Hematopoietic multipotent progenitor cell treated with erythropoietin and hydrocortisone succinate and interleukin-3 and kit ligand, for 15 days (in vitro differentiated cells): Measurements from ENCODE around the gene RAD51B.

ENCODE experiments used
- DNase-seq: peaks from one replicate; pipeline ENCODE4 v3.0.0-alpha.2; 2015; ENCODE audit warnings: low spot score

Gene RAD51B

GRCh38 chr14:68528040-68528687, 708.6 kb downstream of the RAD51B start:
- no peak for DNase-seq

DNA sequence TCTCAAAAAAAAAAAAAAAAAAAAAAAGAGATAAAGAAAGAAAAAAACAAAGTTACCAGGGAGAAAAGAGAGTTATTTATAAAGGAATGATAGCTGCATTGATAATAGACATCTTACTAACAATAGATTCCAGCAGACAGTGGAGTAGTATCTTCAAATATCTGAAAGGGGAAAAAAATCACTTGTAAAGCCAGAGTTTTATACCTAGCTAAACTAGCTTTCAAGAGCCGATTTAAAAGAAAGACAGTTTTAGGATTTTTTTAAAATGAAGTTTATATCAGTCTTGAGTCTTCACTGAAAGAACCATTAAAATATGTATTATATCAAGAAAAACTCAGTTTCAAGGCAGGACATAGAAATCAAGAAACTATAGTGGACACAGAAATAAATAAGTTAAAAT, 710.9 kb downstream of the RAD51B start:
- no peak for DNase-seq

GRCh38 chr14:68532496-68532895, 712.9 kb downstream of the RAD51B start:
- no peak for DNase-seq

GRCh38 chr14:68534276-68534675, 714.7 kb downstream of the RAD51B start:
- no peak for DNase-seq

- DNase-seq: no peak
These were observed 715.9 kb downstream of the RAD51B start for GRCh38 chr14:68535404-68536017.

DNA sequence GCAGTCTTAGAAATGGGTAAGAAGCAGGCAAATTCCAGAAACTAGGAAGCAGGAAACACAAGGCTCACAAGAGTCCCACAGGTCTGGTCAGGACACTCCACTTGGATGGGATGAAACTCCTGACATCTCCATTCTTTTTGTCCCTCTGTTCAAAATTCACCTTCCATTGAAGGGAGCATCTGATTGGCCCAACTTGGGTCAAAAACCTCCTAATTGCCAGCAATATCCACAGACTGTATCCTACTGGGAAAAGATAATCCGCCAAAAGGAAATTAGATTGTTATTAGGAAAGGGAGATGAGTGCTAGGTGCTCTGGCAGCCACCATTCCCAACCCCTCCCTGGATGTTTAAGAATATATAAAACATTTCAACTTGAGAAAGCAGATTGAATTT, 716.4 kb downstream of the RAD51B start:
- DNase-seq: no peak

GRCh38 chr14:68538639-68539038, 719.1 kb downstream of the RAD51B start:
- DNase-seq: no peak

- DNase-seq: no peak
These were observed 719.7 kb downstream of the RAD51B start for GRCh38 chr14:68539241-68539737.

GRCh38 chr14:68539789-68540188, 720.2 kb downstream of the RAD51B start:
- no peak for DNase-seq

- DNase-seq: no peak
These were observed 721.8 kb downstream of the RAD51B start for GRCh38 chr14:68541178-68541896.

- no peak for DNase-seq
These were observed 722.8 kb downstream of the RAD51B start for GRCh38 chr14:68542346-68542745.

GRCh38 chr14:68543516-68543915, 723.9 kb downstream of the RAD51B start:
- DNase-seq: no peak

DNA sequence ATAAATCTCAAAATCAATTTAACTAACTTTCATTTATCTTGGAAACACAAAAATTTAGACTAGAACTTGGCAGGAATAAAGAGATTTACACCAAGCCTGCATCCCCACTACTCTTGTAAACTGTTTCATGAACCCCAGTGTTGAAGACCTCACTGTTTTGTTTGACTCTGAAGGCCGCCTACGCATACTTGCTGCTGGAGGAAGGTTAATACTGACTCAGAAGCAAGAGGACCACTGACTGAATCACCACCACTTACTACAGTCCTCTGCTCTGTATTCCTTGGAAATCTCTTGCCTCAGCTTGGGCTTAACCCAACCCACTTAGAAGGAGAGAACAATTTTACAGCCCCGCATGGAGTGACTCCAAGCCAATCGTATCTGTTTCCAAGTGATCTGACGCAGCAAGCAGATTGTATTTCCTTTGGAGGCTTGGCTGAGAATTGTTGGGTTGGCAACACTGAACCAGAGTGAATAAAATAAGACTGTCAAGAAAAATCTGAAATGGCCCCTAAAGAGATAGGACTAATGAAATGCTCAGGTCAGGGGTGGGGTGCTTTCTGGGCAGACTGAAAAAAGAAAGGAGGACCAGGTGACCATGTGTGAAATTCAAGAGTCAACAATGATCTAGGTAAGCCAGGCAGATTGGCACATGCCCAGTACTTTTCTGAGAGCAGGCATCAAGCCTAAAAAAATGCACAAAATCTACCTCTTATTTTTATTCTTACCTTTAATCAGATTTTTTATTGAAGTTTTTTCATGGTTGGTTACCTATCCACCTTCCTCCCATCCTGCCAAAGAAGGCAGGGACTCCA, 724.7 kb downstream of the RAD51B start:
- no peak for DNase-seq

GRCh38 chr14:68546839-68547238, 727.3 kb downstream of the RAD51B start:
- DNase-seq: no peak

DNA sequence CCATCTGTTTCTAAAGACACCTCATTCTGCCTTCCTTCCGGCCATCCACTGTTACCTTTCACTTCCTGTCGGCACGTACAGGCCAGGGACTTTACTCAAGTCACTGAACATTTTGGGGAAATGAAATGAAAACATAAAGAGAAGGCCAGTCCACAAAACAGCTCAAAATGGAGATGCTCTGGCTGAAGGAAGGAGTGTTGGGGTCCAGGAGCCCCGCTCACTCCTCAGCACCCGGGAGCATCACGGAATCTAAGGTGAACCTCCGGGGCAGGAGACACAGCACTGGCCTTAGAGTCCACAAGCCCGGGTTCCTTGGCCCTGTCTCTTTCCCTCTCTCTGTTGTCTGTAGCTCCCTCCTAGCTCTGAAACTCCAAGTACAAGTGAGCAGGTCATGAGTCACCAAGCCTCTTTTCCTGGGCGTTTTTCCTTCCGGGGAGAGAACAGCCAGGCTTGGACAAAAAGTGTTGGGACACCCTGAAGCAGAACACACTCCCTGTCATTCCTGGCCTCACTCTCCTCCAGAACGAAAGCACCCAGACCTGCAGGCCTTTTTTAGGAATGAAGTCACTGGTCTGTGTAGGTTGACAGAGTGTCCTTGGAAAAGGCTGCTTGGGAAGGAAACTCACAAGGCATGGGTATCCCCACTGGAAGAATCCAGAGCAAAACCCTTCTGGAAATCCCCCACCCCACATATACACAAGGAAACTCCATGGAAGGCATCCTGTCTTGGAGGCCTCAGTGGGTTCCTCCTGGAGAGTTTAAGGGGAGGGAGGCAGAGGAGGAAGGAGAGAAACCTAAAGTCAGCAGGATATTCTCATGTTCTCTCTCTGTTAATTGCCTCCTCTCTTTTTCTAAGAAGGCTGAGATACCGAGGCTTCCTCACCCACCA, 728.0 kb downstream of the RAD51B start:
- no peak for DNase-seq

DNA sequence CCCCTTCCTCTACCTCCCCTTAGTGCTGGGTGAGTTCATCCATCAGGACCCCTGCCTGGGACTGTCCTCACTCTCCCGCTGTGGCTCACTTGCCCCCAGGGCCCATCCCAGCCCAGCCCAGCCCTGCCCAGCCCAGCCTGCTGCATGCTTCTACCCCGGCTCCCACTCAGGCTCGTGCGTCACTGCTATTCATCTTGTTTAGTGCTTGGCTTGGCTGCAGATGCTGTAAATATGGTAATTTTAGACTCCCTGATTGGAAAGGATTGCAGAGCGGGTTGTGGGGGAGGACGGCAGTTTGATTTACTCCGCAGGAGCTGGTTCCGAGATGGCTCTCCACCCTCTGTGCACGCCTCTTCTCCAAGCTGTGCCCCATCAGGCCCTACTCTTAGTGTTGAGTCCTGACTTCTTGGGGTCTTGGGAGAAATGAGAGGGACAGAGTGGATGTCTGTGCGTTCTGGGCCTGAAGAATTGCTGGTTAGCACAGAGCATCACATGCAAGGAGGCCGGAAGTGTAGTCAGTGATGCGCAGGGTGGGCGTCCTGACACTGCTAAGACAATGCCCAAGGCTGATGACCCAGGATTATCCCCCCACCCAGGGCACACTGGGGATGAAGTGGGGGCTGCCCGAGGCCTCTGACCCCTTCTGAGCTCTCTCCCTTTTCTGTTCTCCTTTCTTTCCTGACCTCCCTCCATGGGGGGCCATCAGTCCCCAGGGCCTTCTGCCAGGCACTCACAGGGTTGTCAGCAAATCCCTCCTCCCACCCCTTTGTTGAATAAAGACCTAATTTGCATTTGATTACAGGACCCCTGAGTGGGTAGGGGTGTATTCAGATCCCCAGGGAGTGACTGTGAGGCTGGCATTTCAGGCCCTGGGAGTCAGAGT, 728.9 kb downstream of the RAD51B start:
- no peak for DNase-seq

GRCh38 chr14:68550338-68550715, 730.7 kb downstream of the RAD51B start:
- DNase-seq: no peak

DNA sequence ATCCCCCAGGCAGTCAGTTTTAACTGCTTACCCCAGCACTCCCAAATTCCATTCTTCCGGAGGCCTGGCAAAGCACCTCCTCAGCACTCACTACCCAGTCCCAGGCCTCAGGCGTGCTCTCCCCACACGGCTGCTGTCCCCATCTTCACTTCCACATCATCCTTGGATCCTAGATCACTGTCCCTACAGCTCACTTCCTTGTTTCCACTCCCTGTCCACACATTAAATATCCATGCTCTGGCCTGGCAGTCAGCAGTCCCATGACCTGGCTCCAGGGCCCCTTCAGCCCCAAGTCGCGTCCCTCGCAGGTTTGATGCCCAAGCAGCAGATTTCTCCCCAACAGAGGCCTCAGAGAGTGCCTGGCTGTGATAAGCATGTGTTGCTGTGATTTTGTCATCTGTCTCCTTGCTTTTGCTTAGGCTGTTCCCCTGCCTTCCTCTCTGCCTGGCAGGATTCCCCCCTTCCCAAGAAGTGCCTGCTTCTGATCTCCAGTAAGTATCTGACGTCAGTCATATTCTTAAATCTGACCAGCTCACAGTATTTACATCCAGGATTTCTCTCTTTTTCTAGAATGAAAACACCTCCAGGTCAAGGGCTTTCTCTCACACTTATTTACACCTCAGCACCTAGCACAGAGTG, 731.6 kb downstream of the RAD51B start:
- no peak for DNase-seq

GRCh38 chr14:68552075-68552474, 732.5 kb downstream of the RAD51B start:
- no peak for DNase-seq

DNA sequence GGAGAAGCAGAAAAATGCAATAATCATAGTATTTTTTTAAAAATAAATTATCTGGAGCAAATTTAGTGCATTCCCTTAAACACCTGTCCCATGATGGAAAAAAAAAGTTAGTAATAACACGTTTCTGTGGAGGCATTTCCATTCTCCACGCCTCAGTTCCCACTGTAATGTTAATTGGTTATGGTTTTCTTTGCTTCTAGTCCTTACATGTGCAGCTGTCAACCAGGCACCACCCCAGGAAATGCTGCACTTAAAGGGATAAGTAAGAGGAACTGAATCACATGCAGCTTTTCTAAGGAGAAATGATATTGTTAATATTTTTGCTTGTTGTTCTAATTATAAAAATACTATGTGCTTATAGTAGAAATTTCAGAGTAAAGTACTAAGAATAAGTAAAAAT, 733.0 kb downstream of the RAD51B start:
- no peak for DNase-seq
